ENCODE measurements around the gene BIN2. TPM values are rescaled to one million over a fixed set of nuclear protein-coding genes. Genes with fewer than 3 reads are reported as not detected.

The BIN2 gene
- total and polyA plus RNA-seq, 2 experiments from 2014 or later = not detected

GRCh38 chr12:51359851-51360250, 35.9 kb upstream of the BIN2 start:
- H3K27me3 ChIP-seq (ENCODE audit: insufficient read depth) = no peaks in the 10 kb centered on the region
- Mint-ChIP-seq H3K4me1 (no peaks in the 10 kb centered on the region), H3K27ac (no peak overlapping the region), H3K4me3 (no peak overlapping the region; the same call in 2 of the 3 replicates), H3K36me3 (ENCODE audit: low read depth) (peaks cover 20% of the 10 kb centered on the region), H3K9me3 (no peaks in the 10 kb centered on the region), H3K27me3 (ENCODE audit: insufficient read depth, low read depth, poor library complexity) (peaks cover 4% of the 10 kb centered on the region)
- H3K36me3 ChIP-seq (ENCODE audit: insufficient read depth) = no peaks in the 10 kb centered on the region
- no peak overlapping the region for H3K4me3 ChIP-seq
- no peak overlapping the region for H3K27ac ChIP-seq (ENCODE audit: low read depth)
- H4K20me1 ChIP-seq (replicated peaks; ENCODE audit: insufficient read depth) = no peaks in the 10 kb centered on the region; the same call in 1 of the 2 replicates
- no peak overlapping the region for H3K4me2 ChIP-seq
- no peaks in the 10 kb centered on the region for H3K9me2 ChIP-seq (ENCODE audit: insufficient read depth)
- no peaks in the 10 kb centered on the region for H3F3A ChIP-seq (replicated peaks; ENCODE audit: low read depth)
- no peaks in the 10 kb centered on the region for H3K79me2 ChIP-seq (replicated peaks; ENCODE audit: insufficient read depth)
- no peak for DNase-seq (ENCODE audit: low spot score)
- TF ChIP-seq ZNF462 (CRISPR knock-in tag; IDR thresholded peaks at IDR 0.05) = no peak
- no peak for TF ChIP-seq ZNF114 (CRISPR knock-in tag; IDR thresholded peaks at IDR 0.05)
- TF ChIP-seq ETS1 (IDR thresholded peaks at IDR 0.05) = no peak
- TF ChIP-seq CREB1 (CRISPR knock-in tag; IDR thresholded peaks at IDR 0.05; ENCODE audit: low read depth) = no peak
- no peak for TF ChIP-seq EZH2phosphoT487 (IDR thresholded peaks at IDR 0.05; ENCODE audit: unreplicated experiment)
- no peak for TF ChIP-seq EZH2 (IDR thresholded peaks at IDR 0.05; ENCODE audit: low read depth, unreplicated experiment)
- TF ChIP-seq STAT1 (IDR thresholded peaks at IDR 0.05; ENCODE audit: unreplicated experiment) = no peak
- TF ChIP-seq CTCF (conservative IDR thresholded peaks at IDR 0.05; ENCODE audit: low read depth in 2 of 2) = no peak
- TF ChIP-seq REST (IDR thresholded peaks at IDR 0.05; ENCODE audit: unreplicated experiment) = no peak
- no peak for TF ChIP-seq POLR2AphosphoS5 (IDR thresholded peaks at IDR 0.05; ENCODE audit: low read depth)
- no peak for TF ChIP-seq ZNF331 (CRISPR knock-in tag; IDR thresholded peaks at IDR 0.05; ENCODE audit: low read depth)
- ATAC-seq = no peak
- no peaks in the 10 kb centered on the region for H3K4me1 ChIP-seq (ENCODE audit: insufficient read depth)
- H2AFZ ChIP-seq = no peak overlapping the region

Data from GM23338 (cell line).